Measurements from ENCODE around the gene RYR3. TPM values are rescaled to one million over a fixed set of nuclear protein-coding genes. Genes with fewer than 3 reads are reported as not detected.

The RYR3 gene
- total and polyA plus RNA-seq, 2 of the 13 experiments (the other 11 are each of a cell fraction or from before 2014, with no cell fraction given) = not detected

- Histone ChIP-seq H3K36me3 (replicated peaks in 1 of 2; ENCODE audit: control insufficient read depth in 1 of 2, insufficient read depth in 2 of 2, low read length in 2 of 2) (no peaks in the 10 kb centered on the region), H3K4me3 (replicated peaks in 1 of 3; ENCODE audit: insufficient read depth in 1 of 3, low read depth in 2 of 3, low read length in 3 of 3) (no peak overlapping the region), H3K27me3 (ENCODE audit: control insufficient read depth in 1 of 2, insufficient read depth in 2 of 2, low read length in 2 of 2) (peaks cover 0 to 11% of the 10 kb centered on the region in 2 experiments; a peak in 2 of 5 replicates), H3K27ac (ENCODE audit: extremely low read length, insufficient read depth, low read length) (no peak overlapping the region), H3K9ac (ENCODE audit: insufficient read depth, low read depth, low read length) (no peak overlapping the region), H4K20me1 (ENCODE audit: insufficient read depth, low read length) (no peaks in the 10 kb centered on the region), H3K4me1 (ENCODE audit: insufficient read depth, low read length) (no peaks in the 10 kb centered on the region), H3K79me2 (ENCODE audit: insufficient read depth, low read length) (no peaks in the 10 kb centered on the region), H3K9me3 (ENCODE audit: low read length) (no peaks in the 10 kb centered on the region), H3K4me2 (ENCODE audit: low read depth, low read length) (no peak overlapping the region), H2AFZ (ENCODE audit: low read length) (no peak overlapping the region)
- intact Hi-C loops (cut with micrococcal nuclease; ENCODE audit: unreplicated experiment) (no loop called here), in situ Hi-C loops (cut with HindIII; ENCODE audit: extremely low pct_ligation_motif_present, low pct_unique_long_range_greater_than_20kb) (no loop called here)
- TF ChIP-seq ZNF362 (CRISPR knock-in tag; IDR thresholded peaks at IDR 0.05; ENCODE audit: borderline replicate concordance) (no peak), ZNF136 (CRISPR knock-in tag; IDR thresholded peaks at IDR 0.05; ENCODE audit: low read depth) (no peak), MZF1 (CRISPR knock-in tag; IDR thresholded peaks at IDR 0.05; ENCODE audit: borderline replicate concordance) (no peak), ZNF160 (CRISPR knock-in tag; IDR thresholded peaks at IDR 0.05) (no peak), SP2 (CRISPR knock-in tag; IDR thresholded peaks at IDR 0.05) (no peak), ZNF713 (CRISPR knock-in tag; IDR thresholded peaks at IDR 0.05) (no peak), BATF2 (CRISPR knock-in tag; IDR thresholded peaks at IDR 0.05) (no peak), PHB2 (IDR thresholded peaks at IDR 0.05; ENCODE audit: partially characterized antibody) (no peak), ZNF432 (CRISPR knock-in tag; IDR thresholded peaks at IDR 0.05; ENCODE audit: borderline replicate concordance) (no peak)
- CTCF ChIA-PET (ENCODE audit: low intra/inter-chr PET ratio, low total read pairs) = no interaction called here
- BruUV-seq (replicated peaks) = no TSS peak
- no peak for ATAC-seq
- FAIRE-seq = no peak
- 0% methylated on average over 3 of the region's 5 CpGs for WGBS (ENCODE audit: low lambda C conversion rate)
- no peak for DNase-seq (ENCODE audit: low spot score)
- POLR2A ChIA-PET = no interaction called here
Measured at GRCh38 chr15:33680336-33680735, 369.6 kb downstream of the RYR3 start.

Data from HepG2 (cell line).